GM19397 (cell line): ENCODE measurements around the gene DPF1.
A peak's percentile ranks its signal among the peaks of the same experiment; 100 is the strongest.
"Not testable (repeated sequence)": the region's sequence is repeated elsewhere in the genome, so short reads cannot be mapped to it uniquely, and the experiment has no call there.

Experiments
- ATAC-seq: cut with Tn5 transposase; IDR thresholded peaks from one replicate; pipeline ENCODE4 v1.9.1; 2021; ENCODE audit warnings: mild to moderate bottlenecking, moderate library complexity; ENCODE audit not compliant: unreplicated experiment

Gene DPF1

GRCh38 chr19:38250821-38251563, 27.0 kb upstream of the DPF1 start:
- no peak for ATAC-seq

GRCh38 chr19:38250428-38250820, 26.4 kb upstream of the DPF1 start:
- ATAC-seq: no peak

- ATAC-seq: no peak
Measured at GRCh38 chr19:38248421-38248820, 24.4 kb upstream of the DPF1 start.

GRCh38 chr19:38247734-38248268, 23.8 kb upstream of the DPF1 start:
- ATAC-seq: no peak

GRCh38 chr19:38247126-38247525, 23.1 kb upstream of the DPF1 start:
- no peak for ATAC-seq

- no peak for ATAC-seq
Measured at GRCh38 chr19:38245826-38246498, 21.9 kb upstream of the DPF1 start.

- ATAC-seq: no peak
Measured at GRCh38 chr19:38243279-38243673, 19.3 kb upstream of the DPF1 start.

GRCh38 chr19:38239816-38240215, 15.8 kb upstream of the DPF1 start:
- no peak for ATAC-seq

- ATAC-seq: no peak
Measured at GRCh38 chr19:38234615-38235014, 10.6 kb upstream of the DPF1 start.

GRCh38 chr19:38233740-38234251, 9.8 kb upstream of the DPF1 start:
- no peak for ATAC-seq

GRCh38 chr19:38231918-38232317, 7.9 kb upstream of the DPF1 start:
- ATAC-seq: no peak

GRCh38 chr19:38230506-38231133, 6.6 kb upstream of the DPF1 start:
- ATAC-seq: not testable (repeated sequence)

- peak; percentile 84 for ATAC-seq
Measured at GRCh38 chr19:38229585-38230073, 5.6 kb upstream of the DPF1 start.

GRCh38 chr19:38228491-38229439, 4.7 kb upstream of the DPF1 start:
- ATAC-seq: no peak

- ATAC-seq: no peak
Measured at GRCh38 chr19:38228005-38228377, 4.0 kb upstream of the DPF1 start.

- ATAC-seq: no peak
Measured at GRCh38 chr19:38227287-38228004, 3.4 kb upstream of the DPF1 start.

- ATAC-seq: not testable (repeated sequence)
Measured at GRCh38 chr19:38224863-38225218, 819 bp upstream of the DPF1 start.

- no peak for ATAC-seq
Measured at GRCh38 chr19:38223617-38224013, 407 bp downstream of the DPF1 start.

- no peak for ATAC-seq
Measured at GRCh38 chr19:38223119-38223523, 901 bp downstream of the DPF1 start.
